ENCODE measurements around the gene NANOS2. TPM values are rescaled to one million over a fixed set of nuclear protein-coding genes. Genes with fewer than 3 reads are reported as not detected.

The NANOS2 gene
- total and polyA plus RNA-seq, 2 of the 13 experiments (the other 11 are each of a cell fraction or from before 2014, with no cell fraction given) = not detected

DNA sequence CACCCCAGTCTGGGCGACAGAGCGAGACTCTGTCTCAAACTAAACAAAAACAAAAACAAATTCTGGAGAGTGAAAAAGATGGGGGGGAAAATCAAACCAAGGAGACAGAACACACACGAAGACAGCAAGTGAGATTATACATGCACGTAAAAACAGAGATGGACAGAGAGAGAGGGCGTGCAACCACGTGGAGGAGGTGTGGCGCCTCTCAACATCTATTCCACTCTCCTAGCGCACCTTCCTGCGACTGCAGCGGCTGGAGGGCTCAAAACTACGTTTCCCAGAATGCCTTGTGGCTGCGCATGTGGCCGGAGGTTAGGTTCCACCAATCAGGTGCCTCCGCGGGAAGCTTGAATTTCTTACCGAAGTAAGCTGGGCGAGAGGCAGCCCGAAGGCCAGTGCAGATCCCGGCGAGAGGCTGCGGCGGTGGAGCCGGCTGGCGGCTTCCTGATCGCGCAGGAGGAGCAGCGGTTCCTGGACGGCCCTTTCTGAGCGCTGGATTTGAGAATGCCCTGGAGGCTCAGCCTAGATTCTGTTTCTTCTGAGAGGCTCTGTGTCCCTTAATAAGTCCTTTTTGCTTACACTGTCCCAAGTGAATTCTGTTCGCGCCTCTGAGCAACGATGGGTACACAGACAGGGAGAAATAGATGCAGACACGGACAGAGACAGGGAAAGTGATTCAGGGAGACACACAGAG, 13.1 kb upstream of the NANOS2 start:
- H4K20me1 ChIP-seq (ENCODE audit: insufficient read depth, low read length) = no peaks in the 10 kb centered on the region
- in situ Hi-C loops (cut with HindIII; ENCODE audit: extremely low pct_ligation_motif_present, low pct_unique_long_range_greater_than_20kb) (no loop called here), intact Hi-C loops (cut with micrococcal nuclease; ENCODE audit: unreplicated experiment) (loop anchor here (10.0 kb wide), 1 partner anchor 67 kb away; the partner anchor contains the start of gene CCDC61)
- H3K36me3 ChIP-seq (replicated peaks in 1 of 2; ENCODE audit: control insufficient read depth in 1 of 2, insufficient read depth in 2 of 2, low read length in 2 of 2) = no peaks in the 10 kb centered on the region
- H3K9me3 ChIP-seq (ENCODE audit: low read length) = no peaks in the 10 kb centered on the region
- DNase-seq (ENCODE audit: low spot score) = peak; percentile 92
- H2AFZ ChIP-seq (ENCODE audit: low read length) = no peak overlapping the region
- H3K79me2 ChIP-seq (ENCODE audit: insufficient read depth, low read length) = no peaks in the 10 kb centered on the region
- peak overlapping the region; percentile 33; the same call in 1 of the 2 replicates for H3K9ac ChIP-seq (ENCODE audit: insufficient read depth, low read depth, low read length)
- H3K27ac ChIP-seq (ENCODE audit: extremely low read length, insufficient read depth, low read length) = no peak overlapping the region
- 20% methylated on average over 20 of the region's 33 CpGs for WGBS (ENCODE audit: low lambda C conversion rate)
- peak; percentile 95 for FAIRE-seq
- ChIA-PET CTCF (ENCODE audit: low intra/inter-chr PET ratio, low total read pairs) (no interaction called here), POLR2A (no interaction called here)
- no TSS peak for BruUV-seq (replicated peaks)
- ATAC-seq = peak; percentile 95
- peaks cover 1 to 12% of the 10 kb centered on the region in 2 experiments; a peak in 4 of 5 replicates for H3K27me3 ChIP-seq (ENCODE audit: control insufficient read depth in 1 of 2, insufficient read depth in 2 of 2, low read length in 2 of 2)
- peaks cover 23% of the 10 kb centered on the region for H3K4me1 ChIP-seq (ENCODE audit: insufficient read depth, low read length)
- peak overlapping the region; percentile 17 to 58 (median 49); a peak in 4 of 6 replicates for H3K4me3 ChIP-seq (replicated peaks in 1 of 3; ENCODE audit: insufficient read depth in 1 of 3, low read depth in 2 of 3, low read length in 3 of 3)
- peak overlapping the region; percentile 84 for H3K4me2 ChIP-seq (ENCODE audit: low read depth, low read length)
- TF ChIP-seq ZNF510 (CRISPR knock-in tag; IDR thresholded peaks at IDR 0.05; ENCODE audit: low read depth) = no peak
- TF ChIP-seq, protein P1, sequence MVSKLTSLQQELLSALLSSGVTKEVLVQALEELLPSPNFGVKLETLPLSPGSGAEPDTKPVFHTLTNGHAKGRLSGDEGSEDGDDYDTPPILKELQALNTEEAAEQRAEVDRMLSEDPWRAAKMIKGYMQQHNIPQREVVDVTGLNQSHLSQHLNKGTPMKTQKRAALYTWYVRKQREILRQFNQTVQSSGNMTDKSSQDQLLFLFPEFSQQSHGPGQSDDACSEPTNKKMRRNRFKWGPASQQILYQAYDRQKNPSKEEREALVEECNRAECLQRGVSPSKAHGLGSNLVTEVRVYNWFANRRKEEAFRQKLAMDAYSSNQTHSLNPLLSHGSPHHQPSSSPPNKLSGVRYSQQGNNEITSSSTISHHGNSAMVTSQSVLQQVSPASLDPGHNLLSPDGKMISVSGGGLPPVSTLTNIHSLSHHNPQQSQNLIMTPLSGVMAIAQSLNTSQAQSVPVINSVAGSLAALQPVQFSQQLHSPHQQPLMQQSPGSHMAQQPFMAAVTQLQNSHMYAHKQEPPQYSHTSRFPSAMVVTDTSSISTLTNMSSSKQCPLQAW (CRISPR knock-in tag; IDR thresholded peaks at IDR 0.05) = peak; percentile 80
- TF ChIP-seq TOE1 (CRISPR knock-in tag; IDR thresholded peaks at IDR 0.05) = no peak
- TF ChIP-seq, protein P2, sequence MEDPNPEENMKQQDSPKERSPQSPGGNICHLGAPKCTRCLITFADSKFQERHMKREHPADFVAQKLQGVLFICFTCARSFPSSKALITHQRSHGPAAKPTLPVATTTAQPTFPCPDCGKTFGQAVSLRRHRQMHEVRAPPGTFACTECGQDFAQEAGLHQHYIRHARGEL (CRISPR knock-in tag; IDR thresholded peaks at IDR 0.05) = no peak
- TF ChIP-seq CC2D1A (CRISPR knock-in tag; IDR thresholded peaks at IDR 0.05) = 0 out of 2 replicates have a peak, but pooled peaks have one; percentile 85
- peak; percentile 50; the same call in 1 of the 2 replicates for TF ChIP-seq ATF2 (CRISPR knock-in tag; IDR thresholded peaks at IDR 0.05)
- TF ChIP-seq, protein P3, sequence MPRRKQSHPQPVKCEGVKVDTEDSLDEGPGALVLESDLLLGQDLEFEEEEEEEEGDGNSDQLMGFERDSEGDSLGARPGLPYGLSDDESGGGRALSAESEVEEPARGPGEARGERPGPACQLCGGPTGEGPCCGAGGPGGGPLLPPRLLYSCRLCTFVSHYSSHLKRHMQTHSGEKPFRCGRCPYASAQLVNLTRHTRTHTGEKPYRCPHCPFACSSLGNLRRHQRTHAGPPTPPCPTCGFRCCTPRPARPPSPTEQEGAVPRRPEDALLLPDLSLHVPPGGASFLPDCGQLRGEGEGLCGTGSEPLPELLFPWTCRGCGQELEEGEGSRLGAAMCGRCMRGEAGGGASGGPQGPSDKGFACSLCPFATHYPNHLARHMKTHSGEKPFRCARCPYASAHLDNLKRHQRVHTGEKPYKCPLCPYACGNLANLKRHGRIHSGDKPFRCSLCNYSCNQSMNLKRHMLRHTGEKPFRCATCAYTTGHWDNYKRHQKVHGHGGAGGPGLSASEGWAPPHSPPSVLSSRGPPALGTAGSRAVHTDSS (CRISPR knock-in tag; conservative IDR thresholded peaks at IDR 0.05) = no peak
- TF ChIP-seq SNAPC4 (CRISPR knock-in tag; IDR thresholded peaks at IDR 0.05) = no peak
- TF ChIP-seq TGIF2 (CRISPR knock-in tag; IDR thresholded peaks at IDR 0.05) = no peak
- no peak for TF ChIP-seq ZNF264 (CRISPR knock-in tag; IDR thresholded peaks at IDR 0.05)

Data from HepG2 (cell line).